A673 (cell line): ENCODE results near the gene CYP46A1. TPM values are rescaled to one million over a fixed set of nuclear protein-coding genes. Genes with fewer than 3 reads are reported as not detected.

Experiments used
- BruUV-seq: library from RNA; stranded (reverse); fragments of 400-500 nt; replicated peaks from 2 replicates; lab custom pipeline; 2021; lab: Mats Ljungman, UMichigan
- CTCF ChIA-PET: fragments of 300-600 bp; sonication (Branson Sonifier 250); formaldehyde crosslinking; loops from one replicate; lab custom pipeline; 2022; ENCODE audit warnings: antibody characterized with exemption; lab: Charles Lee
- POLR2A ChIA-PET: fragments of 300-600 bp; sonication (Branson Sonifier 250); formaldehyde crosslinking; loops from one replicate; lab custom pipeline; 2022; ENCODE audit warnings: antibody characterized with exemption; ENCODE audit not compliant: low non-redundant PET; lab: Charles Lee
- DNase-seq: peaks from one replicate; pipeline ENCODE4 v3.0.0-alpha.2; 2015; ENCODE audit warnings: low spot score
- H3K27ac ChIP-seq: fragments of 200-600 bp; sonication (generic); 2 replicates; pipeline ENCODE4 v1.5.1; 2016; ENCODE audit warnings: mixed run types, low read depth, mild to moderate bottlenecking, mixed read lengths, antibody characterized with exemption, low read length; ENCODE audit not compliant: poor library complexity, severe bottlenecking
- H3K27me3 ChIP-seq: fragments of 200-600 bp; sonication (generic); replicated peaks from 2 replicates; pipeline ENCODE4 v1.6.1; 2017; ENCODE audit warnings: mixed run types, low read depth, mild to moderate bottlenecking, mixed read lengths, antibody characterized with exemption, low read length; ENCODE audit not compliant: insufficient read depth, poor library complexity
- H3K36me3 ChIP-seq: fragments of 200-600 bp; sonication (generic); 2 replicates; pipeline ENCODE4 v1.6.1; 2016; ENCODE audit warnings: mixed run types, mild to moderate bottlenecking, mixed read lengths, antibody characterized with exemption, low read length; ENCODE audit not compliant: insufficient read depth, poor library complexity, severe bottlenecking
- H3K4me1 ChIP-seq: fragments of 200-600 bp; sonication (generic); 2 replicates; pipeline ENCODE4 v1.6.1; 2017; ENCODE audit warnings: mixed run types, mild to moderate bottlenecking, mixed read lengths, antibody characterized with exemption, low read length; ENCODE audit not compliant: insufficient read depth, poor library complexity, severe bottlenecking
- H3K4me3 ChIP-seq: fragments of 200-600 bp; sonication (generic); 2 replicates; pipeline ENCODE4 v1.5.1; 2016; ENCODE audit warnings: low read depth, mixed run types, mild to moderate bottlenecking, mixed read lengths, low read length; ENCODE audit not compliant: poor library complexity, severe bottlenecking
- H3K9me3 ChIP-seq: fragments of 200-600 bp; sonication (generic); 2 replicates; pipeline ENCODE4 v1.6.1; 2016; ENCODE audit warnings: mixed run types, low read depth, mild to moderate bottlenecking, mixed read lengths, antibody characterized with exemption, low read length; ENCODE audit not compliant: poor library complexity, severe bottlenecking
- EZH2 ChIP-seq: fragments of 200-600 bp; sonication (generic); IDR thresholded peaks from 2 replicates; pipeline ENCODE4 v1.6.1; 2017; ENCODE audit warnings: borderline replicate concordance, low read depth, mild to moderate bottlenecking, mixed read lengths, antibody characterized with exemption, low read length; ENCODE audit not compliant: poor library complexity, severe bottlenecking
- intact Hi-C: fragments of 100-400 bp; cut with micrococcal nuclease; formaldehyde crosslinking; loops from one replicate; pipeline ENCODE4 v1.10.0; 2022; ENCODE audit not compliant: unreplicated experiment
- total RNA-seq: library from RNA; stranded (reverse); gene quantifications from 2 replicates; pipeline ENCODE4 v1.2.3, GENCODE V29; 2021
- TF ChIP-seq, protein P1 (sequence below): fragments of 300-800, 200-600 bp; sonication (generic); conservative IDR thresholded peaks from 2 replicates; pipeline ENCODE4 v1.5.1; 2017; ENCODE audit warnings: low read depth, mild to moderate bottlenecking, antibody characterized with exemption, low read length, moderate library complexity, mixed read lengths

CYP46A1 gene
- total RNA-seq, 1 experiment from 2014 or later, result not detected

DNA sequence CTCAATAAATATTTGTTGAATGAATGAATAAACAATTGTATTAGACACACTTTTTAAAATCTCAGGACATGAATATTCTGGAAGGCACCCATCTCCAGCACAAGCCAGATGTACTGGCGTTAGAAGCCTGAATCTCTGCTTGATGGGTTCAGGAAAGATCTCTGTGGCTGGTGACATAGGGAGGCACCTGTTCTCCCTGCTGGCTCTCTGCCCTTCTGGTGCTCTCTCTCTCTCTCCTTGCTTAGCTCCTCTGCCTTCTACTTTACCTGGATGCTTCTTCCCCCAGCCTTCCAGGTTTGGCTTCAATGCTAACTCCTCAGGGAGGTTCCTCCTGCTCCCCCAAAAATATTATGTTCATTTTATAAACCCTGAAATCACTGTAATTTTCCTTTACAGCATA, 1.5 kb downstream of the CYP46A1 start:
- H3K27ac ChIP-seq, result no peak overlapping the region
- no peaks in the 10 kb centered on the region for H3K36me3 ChIP-seq
- peaks cover 5% of the 10 kb centered on the region for H3K27me3 ChIP-seq
- TF ChIP-seq, protein P1, sequence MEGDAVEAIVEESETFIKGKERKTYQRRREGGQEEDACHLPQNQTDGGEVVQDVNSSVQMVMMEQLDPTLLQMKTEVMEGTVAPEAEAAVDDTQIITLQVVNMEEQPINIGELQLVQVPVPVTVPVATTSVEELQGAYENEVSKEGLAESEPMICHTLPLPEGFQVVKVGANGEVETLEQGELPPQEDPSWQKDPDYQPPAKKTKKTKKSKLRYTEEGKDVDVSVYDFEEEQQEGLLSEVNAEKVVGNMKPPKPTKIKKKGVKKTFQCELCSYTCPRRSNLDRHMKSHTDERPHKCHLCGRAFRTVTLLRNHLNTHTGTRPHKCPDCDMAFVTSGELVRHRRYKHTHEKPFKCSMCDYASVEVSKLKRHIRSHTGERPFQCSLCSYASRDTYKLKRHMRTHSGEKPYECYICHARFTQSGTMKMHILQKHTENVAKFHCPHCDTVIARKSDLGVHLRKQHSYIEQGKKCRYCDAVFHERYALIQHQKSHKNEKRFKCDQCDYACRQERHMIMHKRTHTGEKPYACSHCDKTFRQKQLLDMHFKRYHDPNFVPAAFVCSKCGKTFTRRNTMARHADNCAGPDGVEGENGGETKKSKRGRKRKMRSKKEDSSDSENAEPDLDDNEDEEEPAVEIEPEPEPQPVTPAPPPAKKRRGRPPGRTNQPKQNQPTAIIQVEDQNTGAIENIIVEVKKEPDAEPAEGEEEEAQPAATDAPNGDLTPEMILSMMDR, result no peak
- TF ChIP-seq EZH2, result no peak
- no TSS peak for BruUV-seq
- no peaks in the 10 kb centered on the region for H3K4me1 ChIP-seq
- ChIA-PET POLR2A (no interaction called here), CTCF (no interaction called here)
- intact Hi-C loops, result no loop called here
- no peak overlapping the region for H3K4me3 ChIP-seq
- no peaks in the 10 kb centered on the region for H3K9me3 ChIP-seq
- DNase-seq, result no peak

DNA sequence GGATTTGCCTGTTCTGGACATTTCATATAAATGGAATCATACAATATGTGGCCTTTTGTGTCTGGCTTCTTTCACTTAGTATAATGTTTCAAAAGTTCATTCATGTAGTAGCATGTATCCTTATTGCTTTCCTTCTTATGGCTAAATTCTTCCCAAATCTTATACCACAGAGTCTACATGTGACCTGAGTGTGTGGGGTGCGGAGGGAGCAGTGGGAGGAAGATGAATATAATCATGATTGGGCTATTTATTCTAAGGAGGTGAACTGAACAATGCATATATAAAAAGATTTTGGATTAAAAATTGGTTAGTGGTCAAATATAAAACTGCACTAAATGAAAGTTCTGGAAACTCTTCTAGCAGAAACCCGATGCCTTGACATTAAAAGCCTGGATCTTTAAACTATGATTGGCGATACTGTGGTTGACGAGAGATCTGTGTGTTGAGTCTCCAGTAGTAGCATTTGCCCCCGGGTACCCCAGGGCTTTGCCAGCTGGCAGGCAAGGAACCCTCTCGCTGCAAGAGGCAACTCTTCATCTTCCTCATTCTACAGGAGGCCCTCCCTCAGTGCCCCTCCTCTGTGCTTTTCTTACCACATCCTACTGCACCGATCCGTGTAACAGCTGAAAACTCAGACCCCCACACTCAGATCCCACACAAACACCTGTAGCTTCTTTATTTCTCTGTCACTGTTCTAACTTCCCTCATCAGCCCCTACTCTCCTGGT, 2.6 kb downstream of the CYP46A1 start:
- H3K27ac ChIP-seq, result no peak overlapping the region
- H3K4me3 ChIP-seq, result no peak overlapping the region
- no peaks in the 10 kb centered on the region for H3K36me3 ChIP-seq
- H3K27me3 ChIP-seq, result peaks cover 5% of the 10 kb centered on the region
- CTCF ChIA-PET, result interaction anchor here (0.6 kb wide), 1 partner anchor 53 kb away, joined by 3 read pairs; no protein-coding TSS in a partner anchor
- DNase-seq, result no peak
- intact Hi-C loops, result no loop called here
- POLR2A ChIA-PET, result no interaction called here
- no peak for TF ChIP-seq EZH2
- TF ChIP-seq, protein P1, result no peak
- no peaks in the 10 kb centered on the region for H3K9me3 ChIP-seq
- no TSS peak for BruUV-seq
- no peaks in the 10 kb centered on the region for H3K4me1 ChIP-seq

DNA sequence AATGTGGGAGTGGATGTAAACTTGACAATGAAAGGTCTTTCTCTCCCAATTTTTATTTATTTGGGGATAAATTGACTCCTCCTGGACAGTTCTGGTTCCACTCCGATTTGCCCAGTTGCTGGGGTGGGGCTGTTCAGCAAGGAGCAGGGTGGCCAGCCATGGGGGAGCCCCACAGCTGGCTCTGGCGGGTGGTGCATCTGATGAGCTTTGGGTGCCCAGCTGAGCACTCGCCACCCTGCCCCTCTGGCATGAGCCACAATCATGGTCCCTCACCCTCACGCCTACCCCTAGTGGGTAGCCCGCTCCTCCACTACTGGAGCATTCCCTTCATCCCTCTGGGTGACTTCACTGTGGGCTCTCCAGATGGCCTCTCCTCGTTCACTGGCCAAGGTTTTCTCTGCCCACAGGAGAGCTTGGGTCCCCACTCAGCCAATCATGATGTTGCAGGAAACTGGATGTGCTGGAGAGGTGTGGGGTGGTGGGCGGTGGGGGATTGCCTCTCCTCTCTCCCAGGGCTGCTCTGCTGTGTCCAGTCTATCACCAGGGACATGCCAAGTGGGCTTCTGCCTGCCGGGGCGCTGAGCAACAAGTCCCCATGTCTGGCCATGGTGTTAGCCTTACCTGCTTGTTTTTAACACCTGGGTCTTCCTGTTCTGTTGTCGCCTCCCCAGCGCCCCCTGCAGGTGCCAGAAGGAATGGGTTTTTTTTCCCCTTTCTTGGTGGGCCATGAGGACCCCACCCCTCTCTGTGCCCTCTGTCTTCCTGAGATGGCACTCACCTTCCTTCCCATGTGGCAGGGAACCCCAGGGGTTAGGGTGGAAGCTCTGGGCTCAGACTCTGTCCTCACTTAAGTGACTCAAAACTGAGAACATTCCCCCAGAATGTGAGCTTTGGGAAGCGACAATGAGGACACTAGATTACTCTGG, 3.4 kb downstream of the CYP46A1 start:
- TF ChIP-seq EZH2, result no peak
- TF ChIP-seq, protein P1, result peak; percentile 90
- no peak for DNase-seq
- no peaks in the 10 kb centered on the region for H3K9me3 ChIP-seq
- CTCF ChIA-PET, result interaction anchor here (0.6 to 1.2 kb wide), 2 partner anchors 13 to 1094 kb away, joined by 3 to 4 read pairs; no protein-coding TSS in a partner anchor
- POLR2A ChIA-PET, result no interaction called here
- peaks cover 5% of the 10 kb centered on the region for H3K27me3 ChIP-seq
- H3K4me1 ChIP-seq, result no peaks in the 10 kb centered on the region
- H3K4me3 ChIP-seq, result no peak overlapping the region
- intact Hi-C loops, result no loop called here
- no peaks in the 10 kb centered on the region for H3K36me3 ChIP-seq
- no TSS peak for BruUV-seq
- H3K27ac ChIP-seq, result no peak overlapping the region
